SK-N-MC (cell line): ENCODE measurements around the gene KCNMA1.

Source experiments
- DNase-seq: peaks from one replicate; pipeline ENCODE4 v3.0.0-alpha.2; 2011; ENCODE audit warnings: low read depth, low spot score
- H3K27ac ChIP-seq: fragments of 200-600 bp; sonication (generic); 2 replicates; pipeline ENCODE4 v1.5.1; 2016; ENCODE audit warnings: mixed run types
- H3K36me3 ChIP-seq: fragments of 200-600 bp; sonication (generic); 2 replicates; pipeline ENCODE4 v1.6.1; 2017; ENCODE audit warnings: antibody characterized with exemption, low read length, mixed read lengths; ENCODE audit not compliant: insufficient read depth
- H3K4me3 ChIP-seq: fragments of 200-600 bp; sonication (generic); 2 replicates; pipeline ENCODE4 v1.5.1; 2016
- H3K9ac ChIP-seq: fragments of 200-600 bp; sonication (generic); 2 replicates; pipeline ENCODE4 v1.8.0; 2017; ENCODE audit warnings: mixed run types, mixed read lengths; ENCODE audit not compliant: insufficient read length
- H3K9me3 ChIP-seq: fragments of 200-600 bp; sonication (generic); 2 replicates; pipeline ENCODE4 v1.6.1; 2017; ENCODE audit warnings: low read depth, mild to moderate bottlenecking, antibody characterized with exemption, low read length, moderate library complexity, mixed read lengths
- EZH2 ChIP-seq: fragments of 200-600 bp; sonication (generic); IDR thresholded peaks from one replicate; pipeline ENCODE4 v1.6.1; 2017; ENCODE audit warnings: antibody characterized with exemption
- FOXP2 ChIP-seq: optimal IDR thresholded peaks from 2 replicates; pipeline ENCODE3; 2011; ENCODE audit warnings: mild to moderate bottlenecking, moderate library complexity; ENCODE audit not compliant: insufficient read depth; ENCODE audit errors: extremely low read length, control extremely low read depth
- POLR2AphosphoS5 ChIP-seq: IDR thresholded peaks from 2 replicates; pipeline ENCODE4 v1.6.1; 2012; ENCODE audit warnings: mild to moderate bottlenecking, low read depth, low read length, borderline replicate concordance

The KCNMA1 gene

DNA sequence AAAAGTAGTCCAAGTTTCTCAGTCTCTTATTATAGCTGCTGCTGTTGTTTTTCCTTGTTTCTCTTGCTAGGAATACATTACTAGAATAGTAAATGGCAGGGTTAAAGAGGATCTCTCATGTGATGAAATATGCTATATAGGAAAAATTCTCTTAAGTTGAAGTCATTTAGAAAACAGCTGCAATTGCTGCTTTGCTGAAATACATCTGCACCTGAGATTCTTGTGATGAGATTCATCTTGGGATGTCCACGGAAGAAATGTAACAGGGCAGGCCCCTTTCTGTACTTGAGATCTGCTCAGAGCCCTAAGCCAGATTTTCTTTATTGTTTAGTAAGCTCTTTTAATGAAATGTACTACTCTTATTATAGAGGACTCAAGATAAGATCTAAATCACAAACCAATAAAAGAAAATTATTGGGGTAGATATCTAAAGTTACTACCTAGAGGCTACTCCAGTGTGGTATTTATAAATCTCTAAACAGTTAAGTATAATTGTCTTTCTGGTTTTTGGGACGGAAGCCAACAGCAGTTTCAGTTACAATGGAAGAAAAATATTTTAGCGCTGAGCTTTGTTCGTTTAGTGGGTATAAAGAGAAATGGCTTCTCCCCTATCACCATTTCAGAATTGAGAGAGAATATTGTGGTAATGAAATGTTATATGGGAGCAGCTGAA lies 701.5 kb downstream of the KCNMA1 start:
- Histone ChIP-seq H3K27ac (no peak overlapping the region), H3K36me3 (no peaks in the 10 kb centered on the region), H3K9ac (no peak overlapping the region), H3K9me3 (no peaks in the 10 kb centered on the region), H3K4me3 (no peak overlapping the region)
- no peak for DNase-seq
- no peak for TF ChIP-seq FOXP2
- TF ChIP-seq POLR2AphosphoS5: no peak
- no peak for TF ChIP-seq EZH2

DNA sequence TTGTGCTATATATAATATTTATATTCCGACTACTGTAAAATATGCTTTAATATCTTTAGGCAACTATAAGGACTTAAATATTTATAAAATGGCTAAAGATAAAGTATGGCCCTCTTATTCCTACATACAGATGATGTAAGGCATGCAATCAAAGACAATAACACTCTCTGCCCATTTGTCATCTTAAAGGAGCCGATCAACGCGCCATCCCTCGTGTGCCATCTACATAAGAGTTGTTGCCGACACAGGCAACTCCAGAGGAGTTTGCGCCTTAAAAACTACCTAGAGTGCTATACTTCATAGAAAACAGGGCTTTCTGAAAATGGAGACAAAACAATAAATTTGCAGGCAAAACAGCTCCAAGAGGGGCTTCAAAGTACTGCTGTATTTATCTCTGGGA lies 709.0 kb downstream of the KCNMA1 start:
- no peak for DNase-seq
- no peaks in the 10 kb centered on the region for H3K9me3 ChIP-seq
- TF ChIP-seq POLR2AphosphoS5: no peak
- TF ChIP-seq EZH2: no peak
- TF ChIP-seq FOXP2: no peak
- H3K27ac ChIP-seq: no peak overlapping the region
- no peak overlapping the region for H3K4me3 ChIP-seq
- H3K36me3 ChIP-seq: no peaks in the 10 kb centered on the region
- no peak overlapping the region for H3K9ac ChIP-seq

DNA sequence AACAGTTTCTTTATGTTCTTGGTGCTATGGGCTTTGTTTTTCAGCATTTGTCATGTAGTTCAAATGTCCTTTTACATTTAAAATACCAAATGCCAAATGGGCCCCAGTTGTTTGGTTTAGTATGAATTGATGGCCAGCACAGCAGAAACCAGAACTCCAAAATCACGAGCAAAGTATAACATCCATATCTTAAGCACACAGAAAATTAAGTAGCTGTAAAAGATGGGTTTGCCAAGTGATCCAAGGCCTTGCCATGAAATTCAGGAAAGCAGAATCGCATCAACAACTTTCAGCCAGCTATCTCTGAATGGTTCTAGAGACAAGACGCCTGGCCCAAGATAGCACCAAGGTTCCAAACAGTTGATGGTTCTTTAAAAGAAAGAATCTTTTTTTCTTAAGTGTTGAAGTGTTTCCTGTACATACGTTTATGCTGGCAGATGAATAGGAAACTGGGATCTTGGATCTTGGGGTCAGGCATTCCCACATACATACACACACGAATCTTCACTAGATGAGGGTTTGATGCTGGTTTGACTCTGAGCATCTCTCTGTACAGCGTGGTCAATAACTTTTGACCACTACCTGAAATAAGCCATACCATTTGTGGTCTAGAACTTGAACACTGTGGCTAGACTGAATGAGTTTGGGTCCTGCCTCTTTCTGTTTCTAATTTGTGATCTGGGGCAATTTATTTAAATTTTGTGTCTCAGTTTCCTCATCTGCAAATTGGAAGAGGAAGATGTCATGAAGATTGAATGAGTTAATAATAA lies 711.8 kb downstream of the KCNMA1 start:
- H3K9me3 ChIP-seq: no peaks in the 10 kb centered on the region
- no peak overlapping the region for H3K27ac ChIP-seq
- TF ChIP-seq FOXP2: no peak
- no peak for TF ChIP-seq EZH2
- TF ChIP-seq POLR2AphosphoS5: no peak
- DNase-seq: no peak
- H3K9ac ChIP-seq: no peak overlapping the region
- no peak overlapping the region for H3K4me3 ChIP-seq
- H3K36me3 ChIP-seq: no peaks in the 10 kb centered on the region

DNA sequence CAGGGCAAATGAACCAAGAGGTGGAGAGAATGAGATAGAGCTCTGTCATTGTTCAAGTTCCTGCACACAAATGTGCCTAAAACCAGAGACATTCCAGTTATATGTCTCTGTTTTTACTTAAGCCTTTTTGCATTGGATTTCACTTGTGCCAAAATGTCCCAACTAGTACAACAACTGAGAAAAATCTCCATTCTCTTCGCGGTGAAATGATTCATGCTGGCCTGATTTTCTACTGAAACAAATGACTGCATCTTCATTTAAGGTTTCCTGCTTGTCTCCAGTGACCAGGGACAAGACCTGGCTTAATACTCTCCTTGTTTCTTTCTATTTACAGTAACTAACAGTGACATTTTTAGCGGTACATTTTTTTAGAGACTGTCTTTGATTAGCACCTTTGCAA lies 714.9 kb downstream of the KCNMA1 start:
- no peak overlapping the region for H3K27ac ChIP-seq
- H3K36me3 ChIP-seq: no peaks in the 10 kb centered on the region
- no peak overlapping the region for H3K9ac ChIP-seq
- H3K9me3 ChIP-seq: no peaks in the 10 kb centered on the region
- no peak overlapping the region for H3K4me3 ChIP-seq
- TF ChIP-seq EZH2 (no peak), POLR2AphosphoS5 (no peak), FOXP2 (no peak)
- DNase-seq: no peak

DNA sequence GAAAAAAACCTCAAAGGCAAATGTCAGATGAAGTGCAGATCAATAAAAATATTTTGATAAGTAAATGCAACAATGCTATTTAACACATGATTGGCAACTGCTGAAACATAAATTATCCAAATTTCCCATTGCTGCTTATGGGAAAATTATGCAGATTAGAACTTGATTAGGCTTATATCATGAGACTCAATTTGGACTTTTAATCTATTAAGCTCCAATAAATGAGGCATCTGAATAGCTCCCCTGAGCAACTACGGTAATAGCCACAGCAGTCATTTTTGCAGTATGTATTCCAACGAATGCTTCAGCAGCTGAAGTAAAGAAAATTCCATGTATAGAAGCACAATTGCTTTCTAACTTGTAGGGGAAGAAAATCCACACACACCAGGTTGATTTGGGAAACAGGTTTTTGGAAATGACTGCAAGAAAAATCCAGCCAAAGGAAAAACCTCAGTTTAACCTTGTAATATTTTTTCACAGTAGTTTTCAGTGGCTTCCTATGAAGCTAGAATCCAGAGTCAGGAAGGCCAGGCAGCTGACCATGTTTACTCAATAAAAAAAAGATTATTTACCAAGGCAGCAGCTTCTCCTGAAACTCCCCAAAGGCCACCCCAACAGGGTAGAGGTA lies 716.1 kb downstream of the KCNMA1 start:
- H3K9ac ChIP-seq: no peak overlapping the region
- no peak overlapping the region for H3K4me3 ChIP-seq
- no peak for DNase-seq
- H3K9me3 ChIP-seq: no peaks in the 10 kb centered on the region
- TF ChIP-seq EZH2 (no peak), FOXP2 (no peak), POLR2AphosphoS5 (no peak)
- H3K36me3 ChIP-seq: no peaks in the 10 kb centered on the region
- no peak overlapping the region for H3K27ac ChIP-seq

DNA sequence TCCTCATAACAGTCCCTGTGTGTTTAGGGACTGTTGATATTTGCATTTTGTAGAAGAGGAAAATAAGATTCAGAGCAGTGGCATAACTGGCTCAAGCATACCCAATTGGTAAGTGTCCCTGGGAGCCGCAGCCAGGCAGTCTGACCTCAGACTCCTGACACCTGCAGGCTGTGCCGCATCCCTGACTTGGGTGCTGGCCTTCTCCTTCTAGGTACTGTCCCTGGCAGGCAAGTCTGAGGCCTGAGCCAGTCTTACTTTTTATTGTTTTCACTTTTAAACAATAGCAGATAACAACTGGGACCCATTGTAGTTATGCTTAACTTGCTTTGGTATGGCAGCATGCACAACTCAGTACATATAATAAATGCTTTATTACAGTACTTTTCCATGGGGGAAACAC lies 717.0 kb downstream of the KCNMA1 start:
- Histone ChIP-seq H3K27ac (no peak overlapping the region), H3K4me3 (no peak overlapping the region), H3K36me3 (no peaks in the 10 kb centered on the region), H3K9ac (no peak overlapping the region), H3K9me3 (no peaks in the 10 kb centered on the region)
- DNase-seq: no peak
- no peak for TF ChIP-seq POLR2AphosphoS5
- TF ChIP-seq EZH2: no peak
- TF ChIP-seq FOXP2: no peak

DNA sequence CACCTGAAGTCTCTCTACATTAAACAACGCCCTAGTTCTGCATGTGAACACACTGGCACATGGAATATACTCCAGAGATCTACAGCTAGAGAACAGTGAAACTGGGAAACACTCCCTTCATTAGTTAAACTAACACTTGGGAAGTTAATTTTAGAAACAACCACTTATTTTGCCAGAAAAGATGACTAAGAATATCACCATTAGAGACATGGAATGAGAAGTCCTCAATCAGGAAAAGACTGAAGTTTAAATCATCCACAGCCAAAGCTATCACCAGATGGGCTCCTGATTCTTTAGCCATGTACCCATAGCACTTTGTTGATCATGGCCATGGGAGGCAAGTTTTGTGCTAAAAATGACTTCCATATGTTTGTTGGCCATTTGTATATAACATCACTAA lies 719.5 kb downstream of the KCNMA1 start:
- H3K36me3 ChIP-seq: no peaks in the 10 kb centered on the region
- no peak overlapping the region for H3K9ac ChIP-seq
- no peak overlapping the region for H3K4me3 ChIP-seq
- H3K27ac ChIP-seq: no peak overlapping the region
- TF ChIP-seq POLR2AphosphoS5: no peak
- TF ChIP-seq EZH2: no peak
- TF ChIP-seq FOXP2: no peak
- no peaks in the 10 kb centered on the region for H3K9me3 ChIP-seq
- no peak for DNase-seq

DNA sequence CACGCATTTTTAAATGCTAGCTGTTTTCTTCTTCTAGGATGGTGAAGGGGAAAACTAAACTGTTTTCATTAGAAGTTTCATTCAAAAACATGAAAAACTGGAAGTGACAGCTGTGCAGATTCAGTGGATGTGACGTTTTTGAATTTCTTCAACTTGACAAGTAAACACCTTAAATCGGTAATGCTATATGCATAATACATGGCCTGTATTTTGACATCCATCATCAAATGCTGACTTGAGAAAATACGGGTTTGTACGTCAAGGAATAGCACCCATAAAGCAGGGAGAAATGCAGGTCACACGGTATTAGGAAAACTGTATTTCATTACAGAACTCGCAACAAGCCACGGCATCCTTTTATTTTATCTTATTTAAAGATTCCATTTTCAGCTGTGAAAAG lies 720.5 kb downstream of the KCNMA1 start:
- Histone ChIP-seq H3K9me3 (no peaks in the 10 kb centered on the region), H3K36me3 (no peaks in the 10 kb centered on the region), H3K27ac (no peak overlapping the region), H3K4me3 (no peak overlapping the region), H3K9ac (no peak overlapping the region)
- DNase-seq: no peak
- no peak for TF ChIP-seq POLR2AphosphoS5
- no peak for TF ChIP-seq EZH2
- TF ChIP-seq FOXP2: no peak

DNA sequence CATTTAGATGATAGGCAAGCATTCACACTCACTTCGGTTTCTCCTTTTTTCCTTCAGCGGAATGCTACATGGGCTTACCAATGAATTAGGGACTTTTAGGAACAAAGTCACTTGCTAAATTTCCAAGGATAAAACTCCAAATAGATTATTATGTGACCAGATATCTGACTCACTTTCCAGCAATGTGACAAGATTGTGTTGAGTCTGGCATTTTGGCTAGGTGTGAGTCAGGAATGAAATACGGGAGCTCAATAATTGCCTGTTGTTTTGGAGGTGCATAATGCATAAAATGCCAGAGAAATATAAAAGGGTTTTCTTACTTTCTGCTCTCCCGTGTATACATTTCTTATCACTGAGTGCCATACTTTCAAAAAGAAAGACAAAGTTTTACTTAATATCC lies 721.1 kb downstream of the KCNMA1 start:
- H3K4me3 ChIP-seq: no peak overlapping the region
- no peaks in the 10 kb centered on the region for H3K9me3 ChIP-seq
- no peak overlapping the region for H3K27ac ChIP-seq
- H3K36me3 ChIP-seq: no peaks in the 10 kb centered on the region
- TF ChIP-seq POLR2AphosphoS5: no peak
- TF ChIP-seq EZH2: no peak
- TF ChIP-seq FOXP2: no peak
- H3K9ac ChIP-seq: no peak overlapping the region
- no peak for DNase-seq
